HepG2 (cell line): ENCODE results near the gene EEF1AKMT3. TPM values are rescaled to one million over a fixed set of nuclear protein-coding genes. Genes with fewer than 3 reads are reported as not detected.

ENCODE experiments used
- CBX1 ChIP-seq: IDR thresholded peaks from one replicate; pipeline ENCODE4 v1.6.1; 2016; ENCODE audit warnings: antibody characterized with exemption, low read depth
- FOXP1 ChIP-seq, 2 experiments: fragments of 450-650 bp in 1 of 2; IDR thresholded peaks; 2 replicates each; pipeline ENCODE4 v1.6.1; 2017 to 2018; ENCODE audit warnings: antibody characterized with exemption in 1 of 2
- GABPA ChIP-seq, 2 experiments: IDR thresholded peaks; 2 replicates each; pipeline ENCODE4 v1.6.1; 2011 to 2016; ENCODE audit warnings: low read depth in 2 of 2, low read length in 1 of 2, missing biosample characterization in 1 of 2, missing genetic modification characterization in 1 of 2
- HMGXB4 ChIP-seq, 2 experiments: sonication (generic) in 1 of 2; formaldehyde crosslinking in 1 of 2; IDR thresholded peaks; 2 replicates each; pipeline versions ENCODE4 v1.4.0 to v1.6.1; 2018 to 2020; ENCODE audit warnings: missing genetic modification reagents in 2 of 2, borderline replicate concordance in 1 of 2, low read depth in 1 of 2, mild to moderate bottlenecking in 1 of 2, missing biosample characterization in 1 of 2
- MXI1 ChIP-seq: IDR thresholded peaks from 3 replicates; pipeline ENCODE4 v1.6.1; 2012; ENCODE audit warnings: low read depth, low read length, inconsistent platforms, borderline replicate concordance
- NFKBIZ ChIP-seq: IDR thresholded peaks from 2 replicates; pipeline ENCODE4 v1.6.1; 2018; ENCODE audit warnings: missing genetic modification reagents, missing compliant biosample characterization
- NRL ChIP-seq: sonication (generic); formaldehyde crosslinking; IDR thresholded peaks from 2 replicates; pipeline ENCODE4 v1.5.0; 2020; ENCODE audit warnings: missing genetic modification reagents, mild to moderate bottlenecking, moderate library complexity, borderline replicate concordance
- ZFX ChIP-seq: sonication (generic); formaldehyde crosslinking; IDR thresholded peaks from 2 replicates; pipeline ENCODE4 v1.4.0; 2020; ENCODE audit warnings: mild to moderate bottlenecking, low read depth, missing genetic modification reagents, moderate library complexity
- ZNF232 ChIP-seq: sonication (generic); formaldehyde crosslinking; IDR thresholded peaks from 2 replicates; pipeline ENCODE4 v1.4.0; 2020; ENCODE audit warnings: missing genetic modification reagents, borderline replicate concordance
- ZNF574 ChIP-seq: sonication (generic); formaldehyde crosslinking; IDR thresholded peaks from 2 replicates; pipeline ENCODE4 v1.4.0; 2020; ENCODE audit warnings: missing genetic modification reagents
- polyA plus RNA-seq, 8 experiments: library from polyadenylated mRNA; depleted of rRNA in 3 of 8; stranded (reverse) in 7 of 8; unstranded in 1 of 8; fragments of >200 nt; fragmentation: Illumina TruSeq in 4 of 8; extraction: Trizol in 4 of 8; gene quantifications; 2 replicates each; pipeline versions ENCODE4 v1.2.1 to v1.2.3, GENCODE V29; 2011 to 2016; ENCODE audit warnings: low read depth in 4 of 8, missing spikeins in 1 of 8, mixed read lengths in 1 of 8; ENCODE audit not compliant: insufficient read depth in 1 of 8
- total RNA-seq, 5 experiments: library from RNA; depleted of rRNA; stranded (reverse); fragments of >200 nt; fragmentation: Illumina TruSeq; extraction: Trizol; gene quantifications; 2 replicates each; pipeline ENCODE4 v1.2.3, GENCODE V29; 2016; ENCODE audit warnings: low read depth in 1 of 5
- TF ChIP-seq, protein P1 (sequence below): sonication (generic); formaldehyde crosslinking; IDR thresholded peaks from 2 replicates; pipeline ENCODE4 v1.4.0; 2020; ENCODE audit warnings: missing genetic modification reagents

The EEF1AKMT3 gene
- total and polyA plus RNA-seq, 2 of the 13 experiments (the other 11 are each of a cell fraction or from before 2014, with no cell fraction given), result 4.7 to 11.4 TPM

GRCh38 chr12:57755454-57756372 is 16.7 kb upstream of the EEF1AKMT3 start (continued):
- TF ChIP-seq, protein P1, sequence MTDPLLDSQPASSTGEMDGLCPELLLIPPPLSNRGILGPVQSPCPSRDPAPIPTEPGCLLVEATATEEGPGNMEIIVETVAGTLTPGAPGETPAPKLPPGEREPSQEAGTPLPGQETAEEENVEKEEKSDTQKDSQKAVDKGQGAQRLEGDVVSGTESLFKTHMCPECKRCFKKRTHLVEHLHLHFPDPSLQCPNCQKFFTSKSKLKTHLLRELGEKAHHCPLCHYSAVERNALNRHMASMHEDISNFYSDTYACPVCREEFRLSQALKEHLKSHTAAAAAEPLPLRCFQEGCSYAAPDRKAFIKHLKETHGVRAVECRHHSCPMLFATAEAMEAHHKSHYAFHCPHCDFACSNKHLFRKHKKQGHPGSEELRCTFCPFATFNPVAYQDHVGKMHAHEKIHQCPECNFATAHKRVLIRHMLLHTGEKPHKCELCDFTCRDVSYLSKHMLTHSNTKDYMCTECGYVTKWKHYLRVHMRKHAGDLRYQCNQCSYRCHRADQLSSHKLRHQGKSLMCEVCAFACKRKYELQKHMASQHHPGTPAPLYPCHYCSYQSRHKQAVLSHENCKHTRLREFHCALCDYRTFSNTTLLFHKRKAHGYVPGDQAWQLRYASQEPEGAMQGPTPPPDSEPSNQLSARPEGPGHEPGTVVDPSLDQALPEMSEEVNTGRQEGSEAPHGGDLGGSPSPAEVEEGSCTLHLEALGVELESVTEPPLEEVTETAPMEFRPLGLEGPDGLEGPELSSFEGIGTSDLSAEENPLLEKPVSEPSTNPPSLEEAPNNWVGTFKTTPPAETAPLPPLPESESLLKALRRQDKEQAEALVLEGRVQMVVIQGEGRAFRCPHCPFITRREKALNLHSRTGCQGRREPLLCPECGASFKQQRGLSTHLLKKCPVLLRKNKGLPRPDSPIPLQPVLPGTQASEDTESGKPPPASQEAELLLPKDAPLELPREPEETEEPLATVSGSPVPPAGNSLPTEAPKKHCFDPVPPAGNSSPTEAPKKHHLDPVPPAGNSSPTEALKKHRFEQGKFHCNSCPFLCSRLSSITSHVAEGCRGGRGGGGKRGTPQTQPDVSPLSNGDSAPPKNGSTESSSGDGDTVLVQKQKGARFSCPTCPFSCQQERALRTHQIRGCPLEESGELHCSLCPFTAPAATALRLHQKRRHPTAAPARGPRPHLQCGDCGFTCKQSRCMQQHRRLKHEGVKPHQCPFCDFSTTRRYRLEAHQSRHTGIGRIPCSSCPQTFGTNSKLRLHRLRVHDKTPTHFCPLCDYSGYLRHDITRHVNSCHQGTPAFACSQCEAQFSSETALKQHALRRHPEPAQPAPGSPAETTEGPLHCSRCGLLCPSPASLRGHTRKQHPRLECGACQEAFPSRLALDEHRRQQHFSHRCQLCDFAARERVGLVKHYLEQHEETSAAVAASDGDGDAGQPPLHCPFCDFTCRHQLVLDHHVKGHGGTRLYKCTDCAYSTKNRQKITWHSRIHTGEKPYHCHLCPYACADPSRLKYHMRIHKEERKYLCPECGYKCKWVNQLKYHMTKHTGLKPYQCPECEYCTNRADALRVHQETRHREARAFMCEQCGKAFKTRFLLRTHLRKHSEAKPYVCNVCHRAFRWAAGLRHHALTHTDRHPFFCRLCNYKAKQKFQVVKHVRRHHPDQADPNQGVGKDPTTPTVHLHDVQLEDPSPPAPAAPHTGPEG (CRISPR knock-in tag), result peak; percentile 56; the same call in 1 of the 2 replicates
- 0 out of 3 replicates have a peak, but pooled peaks have one; percentile 31 for TF ChIP-seq MXI1
- peak; percentile 66; the same call in 1 of the 2 replicates for TF ChIP-seq ZNF232
- peak; percentile 63; the same call in 1 of the 2 replicates for TF ChIP-seq ZNF574 (CRISPR knock-in tag)
- no peak for TF ChIP-seq FOXP1 (IDR thresholded peaks at IDR 0.05)
- TF ChIP-seq FOXP1 (CRISPR knock-in tag; IDR thresholded peaks at IDR 0.05), result 0 out of 2 replicates have a peak, but pooled peaks have one; percentile 13
- no peak for TF ChIP-seq CBX1
- peak; percentile 84 for TF ChIP-seq ZFX (CRISPR knock-in tag)
- peak; percentile 46 to 74; a peak in 2 of 4 replicates for TF ChIP-seq HMGXB4 (CRISPR knock-in tag; IDR thresholded peaks at IDR 0.05; ENCODE audit: borderline replicate concordance in 1 of 2, low read depth in 1 of 2)
- peak; percentile 61 for TF ChIP-seq NRL
- TF ChIP-seq NFKBIZ (CRISPR knock-in tag), result peak; percentile 51; the same call in 1 of the 2 replicates
- TF ChIP-seq GABPA (IDR thresholded peaks at IDR 0.05; ENCODE audit: low read depth, low read length), result peak; percentile 24; the same call in 1 of the 2 replicates
- peak; percentile 15; the same call in 1 of the 2 replicates for TF ChIP-seq GABPA (CRISPR knock-in tag; IDR thresholded peaks at IDR 0.05; ENCODE audit: low read depth)
